SIG-M5 (cell line): ENCODE results near the gene TMEM167B.
A peak's percentile ranks its signal among the peaks of the same experiment; 100 is the strongest.

ENCODE experiments used
- DNase-seq: peaks from one replicate; lab custom pipeline; 2025; lab: John Stamatoyannopoulos, UW

Gene TMEM167B

GRCh38 chr1:109083501-109083900, 7.1 kb upstream of the TMEM167B start:
- no peak for DNase-seq

- no peak for DNase-seq
These were observed 6.6 kb upstream of the TMEM167B start for GRCh38 chr1:109083923-109084322.

- DNase-seq = no peak
These were observed 5.7 kb upstream of the TMEM167B start for GRCh38 chr1:109084563-109085517.

GRCh38 chr1:109089242-109090015, 1.1 kb upstream of the TMEM167B start:
- no peak for DNase-seq

GRCh38 chr1:109091078-109091838, 694 bp downstream of the TMEM167B start:
- DNase-seq = no peak

- no peak for DNase-seq
These were observed 1.3 kb downstream of the TMEM167B start for GRCh38 chr1:109091839-109092193.

- DNase-seq = no peak
These were observed 3.8 kb downstream of the TMEM167B start for GRCh38 chr1:109094377-109094803.

- DNase-seq = no peak
These were observed 4.3 kb downstream of the TMEM167B start for GRCh38 chr1:109094871-109095270.

- DNase-seq = no peak
These were observed 5.1 kb downstream of the TMEM167B start for GRCh38 chr1:109095631-109096030.

GRCh38 chr1:109096120-109096519, 5.6 kb downstream of the TMEM167B start:
- no peak for DNase-seq

GRCh38 chr1:109099938-109100773, 9.6 kb downstream of the TMEM167B start:
- DNase-seq = peak; percentile 66

- no peak for DNase-seq
These were observed 14.0 kb downstream of the TMEM167B start for GRCh38 chr1:109104364-109105151.

- DNase-seq = no peak
These were observed 15.3 kb downstream of the TMEM167B start for GRCh38 chr1:109105881-109106280.

GRCh38 chr1:109107785-109108184, 17.2 kb downstream of the TMEM167B start:
- no peak for DNase-seq

GRCh38 chr1:109109906-109110305, 19.3 kb downstream of the TMEM167B start:
- no peak for DNase-seq

- DNase-seq = no peak
These were observed 21.0 kb downstream of the TMEM167B start for GRCh38 chr1:109111386-109112055.

- DNase-seq = no peak
These were observed 21.6 kb downstream of the TMEM167B start for GRCh38 chr1:109112056-109112651.

- DNase-seq = no peak
These were observed 22.2 kb downstream of the TMEM167B start for GRCh38 chr1:109112652-109113285.
